Left hindlimb (tissue), 1 donor: ENCODE results near the gene HMX2.

ENCODE experiments used
- DNase-seq: peaks from one replicate; pipeline ENCODE4 v3.0.0-alpha.2; 2018

Gene HMX2

DNA sequence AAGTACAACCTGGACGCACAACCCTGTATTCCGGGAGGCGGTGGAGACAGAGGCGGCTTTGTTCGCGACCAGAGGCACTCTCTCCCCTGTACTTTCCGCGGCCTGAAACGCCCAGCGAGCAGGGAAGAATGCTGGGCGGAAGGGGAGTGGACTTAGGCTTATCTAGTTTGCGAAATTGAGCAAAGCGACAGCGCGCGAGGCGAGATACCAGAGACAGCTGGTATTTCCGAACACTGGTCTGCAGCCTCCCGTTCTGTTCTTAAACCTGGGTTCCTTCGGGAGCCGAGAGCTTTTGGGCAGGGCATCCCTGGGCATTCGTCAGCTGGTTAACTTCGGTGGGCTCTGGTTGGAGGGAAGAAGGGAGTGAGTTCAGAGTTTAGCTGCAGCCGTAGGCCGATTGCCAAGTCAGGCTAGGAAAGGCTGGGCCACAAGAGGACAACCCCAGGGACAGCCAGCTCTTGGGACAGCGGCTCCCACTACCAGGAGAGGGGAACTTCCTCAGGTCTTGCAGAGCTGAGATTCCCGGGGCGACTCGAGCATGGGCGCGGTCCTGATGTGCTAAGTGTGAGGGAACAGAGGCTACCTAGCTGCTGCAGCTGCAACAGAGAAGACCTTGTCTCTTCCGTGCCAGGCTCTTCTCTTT, 8.3 kb upstream of the HMX2 start:
- no peak for DNase-seq

- DNase-seq: no peak
Observed at GRCh38 chr10:123140164-123140982, 7.6 kb upstream of the HMX2 start.

GRCh38 chr10:123140983-123141390, 6.9 kb upstream of the HMX2 start:
- no peak for DNase-seq

DNA sequence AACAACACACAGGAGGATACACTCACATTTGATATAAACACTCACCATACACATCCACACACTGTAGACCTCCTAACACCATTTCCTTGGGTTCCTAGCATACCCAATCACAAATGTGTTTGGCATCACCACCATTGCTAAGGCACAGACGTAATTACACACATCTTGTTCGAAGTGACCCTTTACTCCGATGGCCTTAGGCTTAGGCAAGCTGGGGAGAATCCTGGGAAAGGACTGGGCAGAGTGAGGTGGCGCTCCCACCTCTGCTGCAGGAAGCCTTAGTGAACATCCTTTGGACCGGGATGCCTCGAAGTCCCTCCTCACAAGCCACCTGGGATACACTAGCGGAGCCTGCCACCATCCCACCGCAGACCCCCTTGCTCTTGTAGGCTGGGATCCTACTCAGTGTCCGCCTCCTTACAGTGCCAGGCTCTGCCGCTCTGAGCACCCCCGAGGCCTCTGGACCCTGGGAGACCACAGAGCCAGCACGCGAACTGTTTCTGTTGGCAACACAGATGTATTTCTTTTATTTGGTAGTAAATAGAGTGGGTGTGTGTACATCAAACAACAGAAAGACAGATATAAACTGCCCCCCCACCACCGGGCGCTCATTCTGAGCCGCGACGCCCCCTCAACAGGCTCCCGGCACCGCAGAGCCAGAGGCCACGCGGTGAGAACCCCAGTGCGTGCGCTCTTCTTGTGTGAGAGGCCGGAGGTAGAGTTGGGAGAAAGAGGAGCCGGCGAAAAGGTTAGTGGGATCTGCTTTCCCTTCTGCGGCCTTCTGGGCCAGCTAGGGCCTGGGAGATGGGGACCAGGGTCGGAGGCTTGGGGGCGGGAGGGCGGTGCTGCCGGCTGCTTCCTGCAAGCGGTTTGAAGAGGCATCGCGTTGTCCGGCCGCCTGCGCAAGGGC, 5.9 kb upstream of the HMX2 start:
- DNase-seq: no peak

DNA sequence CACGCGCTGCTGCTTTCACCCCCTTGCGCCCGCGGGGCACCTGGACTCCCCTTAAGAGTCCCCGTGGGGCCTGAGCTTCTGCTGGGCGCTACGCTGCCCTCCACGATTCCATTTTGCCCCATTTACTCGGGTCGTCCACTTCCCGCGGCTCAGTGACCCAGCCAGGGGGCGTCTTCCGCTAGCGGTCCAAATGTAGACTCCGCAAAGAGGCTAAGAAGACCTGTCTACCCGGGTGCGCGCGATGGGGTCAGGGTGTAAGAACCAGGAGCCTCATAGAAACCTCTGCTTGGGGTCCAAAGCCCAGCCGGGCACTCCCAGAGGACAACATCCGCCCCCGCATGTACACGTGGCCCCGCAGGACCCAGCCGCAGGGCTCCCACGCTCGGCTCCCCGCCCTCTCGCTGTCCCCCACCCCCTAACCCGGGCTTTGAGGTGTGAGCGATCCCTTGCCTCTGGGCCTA, 5.2 kb upstream of the HMX2 start:
- no peak for DNase-seq

DNA sequence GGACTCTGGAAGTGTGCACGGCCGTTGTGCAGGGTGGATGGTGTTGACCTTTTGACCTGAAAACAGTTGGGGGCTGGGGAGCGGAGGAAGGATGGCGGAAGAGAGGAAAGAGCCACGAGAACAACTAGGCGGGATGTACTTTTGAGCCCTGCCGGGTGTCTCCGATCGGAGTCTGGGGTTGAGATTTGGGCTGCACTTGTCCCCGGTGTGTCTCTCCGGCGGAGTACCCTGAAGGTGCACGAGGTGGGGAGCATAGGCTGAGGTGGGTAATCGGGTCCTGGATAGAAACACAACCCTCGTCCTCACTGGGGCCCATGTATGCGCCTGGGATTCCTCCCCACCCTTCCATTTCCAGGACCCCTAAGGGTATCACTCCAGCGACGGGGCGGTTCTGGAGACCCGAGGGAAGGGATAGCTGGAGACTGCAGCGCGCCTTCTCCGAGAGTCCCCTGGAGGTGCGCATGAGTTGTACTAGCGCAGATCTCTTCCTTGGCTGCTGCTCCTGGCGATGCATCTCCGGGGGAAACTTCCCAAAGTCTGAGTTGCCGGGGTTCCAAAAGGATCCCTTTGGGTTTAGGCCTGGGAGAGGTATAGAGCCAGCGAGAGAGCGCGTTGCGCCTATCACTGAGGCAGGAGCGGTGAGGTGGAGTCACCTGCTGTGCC, 4.6 kb upstream of the HMX2 start:
- no peak for DNase-seq

DNA sequence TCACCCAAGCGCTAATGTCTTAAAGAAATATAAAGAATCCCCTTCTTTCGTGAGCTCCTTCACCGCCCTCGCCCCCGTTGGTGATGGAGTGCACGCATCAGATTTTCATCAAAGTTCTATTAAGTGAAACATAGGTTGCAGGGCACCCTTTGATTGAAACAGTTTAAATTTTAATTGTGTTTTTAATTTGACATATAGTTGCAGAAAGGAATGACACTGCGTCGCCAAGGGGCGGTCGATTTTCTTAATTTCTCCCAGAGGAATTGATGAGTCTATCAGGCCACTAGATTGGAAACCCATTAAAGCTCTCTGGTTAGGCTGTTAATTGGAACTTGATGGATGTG, 4.1 kb upstream of the HMX2 start:
- DNase-seq: no peak

- DNase-seq: no peak
Observed at GRCh38 chr10:123144697-123145541, 3.0 kb upstream of the HMX2 start.

DNA sequence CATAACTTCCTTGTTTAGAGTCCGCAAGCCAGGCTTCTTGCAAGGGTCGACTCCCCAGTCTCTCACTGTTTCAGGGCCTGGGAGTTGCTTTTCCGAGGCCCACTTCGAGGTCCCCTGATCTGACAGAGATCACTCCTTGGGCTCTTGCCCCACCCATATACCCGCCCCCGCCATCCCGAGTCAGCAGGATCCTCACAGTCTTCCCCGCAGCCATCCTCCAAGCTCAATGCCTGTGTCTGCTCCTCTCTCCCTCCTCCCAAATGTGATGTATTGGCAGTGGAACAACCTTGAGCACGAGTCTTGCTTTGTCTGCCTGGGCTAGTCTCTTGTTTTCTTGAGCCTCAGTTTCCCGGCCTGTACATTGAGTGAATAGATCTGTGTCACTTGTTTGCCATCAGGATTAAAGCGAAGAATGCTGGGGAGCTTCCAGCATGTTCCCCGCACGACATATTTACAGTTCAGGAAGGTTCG, 2.4 kb upstream of the HMX2 start:
- no peak for DNase-seq

DNA sequence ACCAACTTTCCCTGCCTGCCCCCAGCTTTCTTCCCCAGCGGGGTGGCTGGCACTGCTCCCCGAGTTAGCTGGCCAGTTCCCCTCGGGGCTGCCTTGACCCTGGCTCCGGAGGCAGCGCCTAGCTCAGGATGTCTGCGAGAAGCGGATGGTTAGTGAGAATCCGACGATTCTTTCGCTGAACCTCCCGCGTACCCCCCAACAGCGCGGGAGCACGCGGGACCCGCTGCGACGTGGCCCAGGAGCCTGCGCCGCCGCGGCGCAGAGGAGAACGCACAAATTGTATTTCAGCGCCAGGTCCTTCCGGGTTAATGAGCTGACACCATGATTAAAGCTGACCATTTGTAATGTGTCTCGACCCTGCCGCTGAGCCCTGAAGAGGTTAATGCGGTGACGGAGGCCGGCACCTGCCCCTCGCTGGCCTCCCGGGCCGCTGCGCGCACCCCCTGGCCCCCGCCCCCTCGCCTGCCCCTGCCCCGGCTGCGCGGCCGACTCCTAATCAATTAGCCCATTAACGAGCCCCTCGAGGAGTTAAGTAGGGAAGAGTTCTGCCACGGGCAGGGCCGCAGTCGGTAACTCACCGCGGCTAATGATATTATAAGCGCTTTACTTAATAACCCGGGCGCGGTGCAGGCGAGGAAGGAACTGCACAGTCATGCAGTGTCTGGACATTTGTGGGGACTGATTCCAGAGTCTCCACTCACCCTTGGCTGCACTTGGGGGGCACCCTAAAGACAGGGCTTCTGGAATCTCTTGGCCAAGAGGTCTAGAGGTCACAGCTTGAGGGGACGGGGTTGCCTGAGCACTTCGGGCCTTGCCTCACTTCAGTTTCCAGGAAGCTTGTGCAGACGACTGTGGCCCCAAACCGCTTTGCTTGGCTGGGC, 1.7 kb upstream of the HMX2 start:
- DNase-seq: no peak

DNA sequence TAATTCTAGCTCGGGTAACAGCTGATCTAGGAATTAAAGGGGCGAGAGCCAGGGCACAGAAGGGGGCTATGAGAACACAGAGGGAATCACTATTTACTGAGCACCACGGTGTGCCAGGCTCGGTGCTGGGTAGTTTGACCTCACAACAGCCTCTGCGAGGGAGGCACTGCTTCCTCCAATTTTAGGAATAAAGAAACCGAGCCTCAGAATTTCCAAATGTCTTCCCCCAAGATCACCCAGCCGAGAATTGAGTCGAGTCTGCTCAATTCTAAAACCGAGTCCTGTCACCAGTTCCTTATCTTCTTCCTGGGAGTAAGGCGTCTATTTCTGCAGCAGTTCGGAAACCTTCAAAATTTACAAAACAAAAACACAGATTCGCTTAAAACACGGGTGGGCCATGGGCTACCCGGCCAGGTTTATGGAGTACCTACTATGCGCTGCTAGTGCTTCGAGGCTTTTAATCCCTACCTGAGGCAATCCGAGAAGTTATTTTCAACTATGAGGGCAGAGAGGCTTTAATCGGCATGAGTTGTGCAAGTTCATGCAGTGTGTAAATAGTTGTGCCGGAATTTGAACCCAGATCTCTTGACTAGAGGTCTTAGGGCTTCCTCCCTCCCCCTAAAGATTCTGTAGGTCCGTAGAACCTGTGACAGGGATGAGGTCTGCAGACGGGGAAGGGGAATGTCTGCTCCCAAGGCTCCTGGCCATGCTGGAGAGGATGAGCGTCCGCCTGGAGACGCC, 872 bp upstream of the HMX2 start:
- no peak for DNase-seq

DNA sequence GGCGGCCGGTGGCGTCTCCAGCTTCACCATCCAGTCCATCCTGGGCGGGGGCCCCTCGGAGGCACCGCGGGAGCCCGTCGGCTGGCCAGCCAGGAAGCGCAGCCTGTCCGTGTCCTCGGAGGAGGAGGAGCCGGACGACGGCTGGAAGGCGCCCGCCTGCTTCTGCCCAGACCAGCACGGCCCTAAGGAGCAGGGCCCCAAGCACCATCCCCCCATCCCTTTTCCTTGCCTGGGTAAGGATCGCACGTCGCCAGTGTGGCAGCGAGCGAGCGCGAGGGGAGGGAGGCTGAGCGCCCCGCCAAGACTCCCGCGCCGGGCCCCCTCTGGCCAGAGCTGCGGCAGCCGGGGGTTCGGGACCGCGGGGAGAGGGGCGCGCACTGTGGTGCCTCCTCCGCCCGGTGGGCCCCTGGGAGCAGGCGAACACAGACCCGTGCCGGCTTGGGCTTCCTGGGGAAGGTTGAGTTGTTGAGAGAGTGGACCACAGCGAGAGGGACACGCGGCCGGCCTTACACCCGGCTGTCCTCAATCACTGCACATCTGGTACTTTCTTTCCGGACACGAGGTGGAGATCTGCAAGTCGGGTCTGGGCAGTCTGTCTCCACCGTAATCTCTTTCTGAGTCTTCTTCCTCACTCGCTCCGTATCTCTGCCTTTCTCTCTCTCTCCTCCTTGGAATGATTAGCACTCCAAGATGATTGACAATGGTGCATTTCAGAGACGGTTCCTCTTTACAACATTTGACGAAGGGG, 652 bp downstream of the HMX2 start:
- no peak for DNase-seq

- DNase-seq: no peak
Observed at GRCh38 chr10:123149162-123149567, 1.2 kb downstream of the HMX2 start.

- DNase-seq: no peak
Observed at GRCh38 chr10:123149568-123150270, 1.8 kb downstream of the HMX2 start.

DNA sequence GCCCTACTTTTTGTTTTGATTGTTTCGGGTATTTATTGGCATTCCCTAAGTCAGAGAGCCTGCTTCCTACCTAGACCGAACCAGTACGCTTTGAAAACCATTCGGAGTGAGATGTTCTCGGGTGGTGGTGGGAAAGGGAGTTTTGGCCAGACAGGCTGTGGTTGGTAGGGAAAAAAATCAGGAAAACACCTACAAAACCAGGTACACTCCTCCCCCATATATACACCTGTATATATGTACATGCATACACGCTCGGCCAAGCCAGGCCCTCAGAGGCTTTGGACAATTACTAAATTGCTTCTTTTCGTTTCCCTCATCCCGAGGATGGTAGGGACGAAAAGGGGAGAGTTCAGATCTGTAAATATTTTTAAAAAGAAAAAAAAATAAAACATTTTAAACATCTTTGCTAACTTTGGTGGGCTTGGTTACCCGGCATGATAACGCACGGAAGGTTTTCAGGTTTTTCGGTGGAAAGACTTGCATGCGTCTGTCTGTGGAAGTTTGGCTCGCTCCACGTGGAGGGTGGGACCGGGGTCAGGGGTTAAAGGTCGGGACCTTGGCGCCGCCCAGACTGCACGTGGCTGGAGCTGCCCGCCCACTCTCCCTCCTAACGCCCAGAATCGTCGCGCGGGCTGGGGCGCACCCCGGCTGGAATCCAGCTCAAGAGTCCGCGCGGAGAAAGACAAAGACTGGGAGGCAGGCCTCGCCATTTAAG, 2.5 kb downstream of the HMX2 start:
- no peak for DNase-seq

DNA sequence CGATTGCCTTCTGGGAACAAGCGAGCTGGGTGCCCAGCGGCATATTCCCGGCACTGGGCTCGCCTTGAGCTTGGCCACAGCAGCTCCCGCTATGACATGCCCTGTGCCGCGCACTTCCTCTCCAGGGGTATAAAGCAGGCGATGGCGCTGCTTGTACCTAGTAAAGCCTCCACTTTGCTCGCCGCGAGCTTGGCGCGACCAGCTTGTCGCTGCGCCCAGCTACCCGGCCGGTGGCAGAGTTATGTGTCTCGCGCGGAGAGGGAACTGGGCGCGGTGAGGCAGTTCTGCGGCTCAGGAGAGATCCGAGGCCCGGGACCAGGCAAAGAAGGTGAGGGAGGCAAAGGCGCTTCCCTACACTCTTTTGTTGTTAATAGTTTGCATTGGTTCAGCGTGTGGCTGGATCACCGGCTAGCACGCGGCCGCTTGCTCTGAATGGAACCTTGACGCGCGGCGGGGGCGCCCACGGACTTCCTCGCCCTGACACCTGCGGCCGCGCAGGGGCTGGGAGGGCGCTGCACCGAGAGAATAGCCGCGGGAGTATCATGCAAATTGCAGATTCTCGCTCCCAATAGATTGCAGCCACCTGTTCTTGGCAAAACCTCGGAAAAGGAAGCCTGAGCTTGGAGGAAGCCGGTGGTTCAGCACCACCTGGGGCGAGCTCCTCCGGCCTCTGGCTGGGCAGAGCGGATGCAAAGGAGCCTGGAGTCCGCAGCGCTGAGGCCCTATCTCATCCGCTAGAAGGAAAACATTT, 3.2 kb downstream of the HMX2 start:
- no peak for DNase-seq

GRCh38 chr10:123151737-123152135, 3.8 kb downstream of the HMX2 start:
- no peak for DNase-seq
